Measurements from ENCODE around the gene RIPOR3.
"Not testable (repeated sequence)": the region's sequence is repeated elsewhere in the genome, so short reads cannot be mapped to it uniquely, and the experiment has no call there.

Gene RIPOR3

GRCh38 chr20:50601511-50602431 is 89.6 kb downstream of the RIPOR3 start:
- Histone ChIP-seq H3K4me3 (ENCODE audit: low read length) (no peak overlapping the region), H3K27me3 (ENCODE audit: insufficient read depth, low read length) (no peaks in the 10 kb centered on the region), H3K9ac (ENCODE audit: low read depth, low read length) (no peak overlapping the region), H3K4me1 (ENCODE audit: insufficient read depth, low read length) (no peaks in the 10 kb centered on the region), H3K27ac (ENCODE audit: low read length) (no peak overlapping the region), H3K9me3 (ENCODE audit: insufficient read depth, low read depth, low read length) (no peaks in the 10 kb centered on the region), H3K36me3 (ENCODE audit: insufficient read depth, low read depth, low read length) (no peaks in the 10 kb centered on the region)

GRCh38 chr20:50600281-50600895 is 91.0 kb downstream of the RIPOR3 start:
- Histone ChIP-seq H3K4me3 (ENCODE audit: low read length) (no peak overlapping the region), H3K36me3 (ENCODE audit: insufficient read depth, low read depth, low read length) (no peaks in the 10 kb centered on the region), H3K4me1 (ENCODE audit: insufficient read depth, low read length) (peaks cover 9% of the 10 kb centered on the region; the same call in 1 of the 2 replicates), H3K27me3 (ENCODE audit: insufficient read depth, low read length) (no peaks in the 10 kb centered on the region), H3K27ac (ENCODE audit: low read length) (no peak overlapping the region), H3K9ac (ENCODE audit: low read depth, low read length) (no peak overlapping the region), H3K9me3 (ENCODE audit: insufficient read depth, low read depth, low read length) (no peaks in the 10 kb centered on the region)

GRCh38 chr20:50598768-50599167 is 92.6 kb downstream of the RIPOR3 start:
- H3K27me3 ChIP-seq (ENCODE audit: insufficient read depth, low read length); H3K36me3 ChIP-seq (ENCODE audit: insufficient read depth, low read depth, low read length); H3K9ac ChIP-seq (ENCODE audit: low read depth, low read length); H3K9me3 ChIP-seq (ENCODE audit: insufficient read depth, low read depth, low read length); H3K4me1 ChIP-seq (ENCODE audit: insufficient read depth, low read length); H3K4me3 ChIP-seq (ENCODE audit: low read length); H3K27ac ChIP-seq (ENCODE audit: low read length): not testable (repeated sequence)

- H3K9ac ChIP-seq (ENCODE audit: low read depth, low read length) = no peak overlapping the region
- no peak overlapping the region for H3K27ac ChIP-seq (ENCODE audit: low read length)
- H3K4me3 ChIP-seq (ENCODE audit: low read length) = no peak overlapping the region
- H3K9me3 ChIP-seq (ENCODE audit: insufficient read depth, low read depth, low read length) = no peaks in the 10 kb centered on the region
- no peaks in the 10 kb centered on the region for H3K36me3 ChIP-seq (ENCODE audit: insufficient read depth, low read depth, low read length)
- peaks cover 9% of the 10 kb centered on the region; the same call in 1 of the 2 replicates for H3K4me1 ChIP-seq (ENCODE audit: insufficient read depth, low read length)
- no peaks in the 10 kb centered on the region for H3K27me3 ChIP-seq (ENCODE audit: insufficient read depth, low read length)
Observed at GRCh38 chr20:50598074-50598473, 93.3 kb downstream of the RIPOR3 start.

- H3K27ac ChIP-seq (ENCODE audit: low read length) = no peak overlapping the region
- H3K9ac ChIP-seq (ENCODE audit: low read depth, low read length) = no peak overlapping the region
- H3K4me3 ChIP-seq (ENCODE audit: low read length) = no peak overlapping the region
- H3K4me1 ChIP-seq (ENCODE audit: insufficient read depth, low read length) = peaks cover 9% of the 10 kb centered on the region; the same call in 1 of the 2 replicates
- H3K36me3 ChIP-seq (ENCODE audit: insufficient read depth, low read depth, low read length) = no peaks in the 10 kb centered on the region
- no peaks in the 10 kb centered on the region for H3K9me3 ChIP-seq (ENCODE audit: insufficient read depth, low read depth, low read length)
- no peaks in the 10 kb centered on the region for H3K27me3 ChIP-seq (ENCODE audit: insufficient read depth, low read length)
Observed at GRCh38 chr20:50597406-50597969, 93.9 kb downstream of the RIPOR3 start.

GRCh38 chr20:50596694-50597021 is 94.7 kb downstream of the RIPOR3 start:
- H3K9me3 ChIP-seq (ENCODE audit: insufficient read depth, low read depth, low read length) = no peaks in the 10 kb centered on the region
- no peaks in the 10 kb centered on the region for H3K36me3 ChIP-seq (ENCODE audit: insufficient read depth, low read depth, low read length)
- no peak overlapping the region for H3K9ac ChIP-seq (ENCODE audit: low read depth, low read length)
- no peak overlapping the region for H3K4me3 ChIP-seq (ENCODE audit: low read length)
- no peaks in the 10 kb centered on the region for H3K27me3 ChIP-seq (ENCODE audit: insufficient read depth, low read length)
- H3K4me1 ChIP-seq (ENCODE audit: insufficient read depth, low read length) = peaks cover 9% of the 10 kb centered on the region; the same call in 1 of the 2 replicates
- H3K27ac ChIP-seq (ENCODE audit: low read length) = no peak overlapping the region

- H3K9me3 ChIP-seq (ENCODE audit: insufficient read depth, low read depth, low read length) = no peaks in the 10 kb centered on the region
Observed at GRCh38 chr20:50595988-50596693, 95.2 kb downstream of the RIPOR3 start.

GRCh38 chr20:50595433-50595895 is 95.9 kb downstream of the RIPOR3 start:
- H3K9me3 ChIP-seq (ENCODE audit: insufficient read depth, low read depth, low read length) = no peaks in the 10 kb centered on the region
- H3K36me3 ChIP-seq (ENCODE audit: insufficient read depth, low read depth, low read length) = no peaks in the 10 kb centered on the region
- no peaks in the 10 kb centered on the region for H3K27me3 ChIP-seq (ENCODE audit: insufficient read depth, low read length)
- peaks cover 9% of the 10 kb centered on the region; the same call in 1 of the 2 replicates for H3K4me1 ChIP-seq (ENCODE audit: insufficient read depth, low read length)
- no peak overlapping the region for H3K4me3 ChIP-seq (ENCODE audit: low read length)
- no peak overlapping the region for H3K27ac ChIP-seq (ENCODE audit: low read length)
- H3K9ac ChIP-seq (ENCODE audit: low read depth, low read length) = no peak overlapping the region

More at GRCh38 chr20:50595988-50596693, 95.2 kb downstream of the RIPOR3 start:
- Histone ChIP-seq H3K9ac (ENCODE audit: low read depth, low read length) (no peak overlapping the region), H3K36me3 (ENCODE audit: insufficient read depth, low read depth, low read length) (no peaks in the 10 kb centered on the region), H3K4me3 (ENCODE audit: low read length) (no peak overlapping the region), H3K4me1 (ENCODE audit: insufficient read depth, low read length) (peaks cover 9% of the 10 kb centered on the region; the same call in 1 of the 2 replicates), H3K27ac (ENCODE audit: low read length) (no peak overlapping the region), H3K27me3 (ENCODE audit: insufficient read depth, low read length) (no peaks in the 10 kb centered on the region)

- H3K36me3 ChIP-seq (ENCODE audit: insufficient read depth, low read depth, low read length) = no peaks in the 10 kb centered on the region
- peaks cover 9% of the 10 kb centered on the region; the same call in 1 of the 2 replicates for H3K4me1 ChIP-seq (ENCODE audit: insufficient read depth, low read length)
- no peaks in the 10 kb centered on the region for H3K9me3 ChIP-seq (ENCODE audit: insufficient read depth, low read depth, low read length)
- no peaks in the 10 kb centered on the region for H3K27me3 ChIP-seq (ENCODE audit: insufficient read depth, low read length)
- H3K9ac ChIP-seq (ENCODE audit: low read depth, low read length) = no peak overlapping the region
- H3K27ac ChIP-seq (ENCODE audit: low read length) = no peak overlapping the region
- no peak overlapping the region for H3K4me3 ChIP-seq (ENCODE audit: low read length)
Observed at GRCh38 chr20:50594591-50595432, 96.5 kb downstream of the RIPOR3 start.

GRCh38 chr20:50594231-50594590 is 97.1 kb downstream of the RIPOR3 start:
- Histone ChIP-seq H3K9ac (ENCODE audit: low read depth, low read length) (no peak overlapping the region), H3K27ac (ENCODE audit: low read length) (no peak overlapping the region)

GRCh38 chr20:50593005-50593335 is 98.4 kb downstream of the RIPOR3 start:
- no peak overlapping the region for H3K27ac ChIP-seq (ENCODE audit: low read length)
- peaks cover 9% of the 10 kb centered on the region; the same call in 1 of the 2 replicates for H3K4me1 ChIP-seq (ENCODE audit: insufficient read depth, low read length)
- no peaks in the 10 kb centered on the region for H3K27me3 ChIP-seq (ENCODE audit: insufficient read depth, low read length)
- H3K36me3 ChIP-seq (ENCODE audit: insufficient read depth, low read depth, low read length) = 0 out of 2 replicates have a peak, but pooled peaks cover 4% of the 10 kb centered on the region
- H3K4me3 ChIP-seq (ENCODE audit: low read length) = no peak overlapping the region
- no peak overlapping the region for H3K9ac ChIP-seq (ENCODE audit: low read depth, low read length)
- no peaks in the 10 kb centered on the region for H3K9me3 ChIP-seq (ENCODE audit: insufficient read depth, low read depth, low read length)

More at GRCh38 chr20:50594231-50594590, 97.1 kb downstream of the RIPOR3 start:
- H3K4me3 ChIP-seq (ENCODE audit: low read length) = no peak overlapping the region
- no peaks in the 10 kb centered on the region for H3K27me3 ChIP-seq (ENCODE audit: insufficient read depth, low read length)
- H3K4me1 ChIP-seq (ENCODE audit: insufficient read depth, low read length) = peaks cover 9% of the 10 kb centered on the region; the same call in 1 of the 2 replicates
- H3K9me3 ChIP-seq (ENCODE audit: insufficient read depth, low read depth, low read length) = no peaks in the 10 kb centered on the region
- H3K36me3 ChIP-seq (ENCODE audit: insufficient read depth, low read depth, low read length) = 0 out of 2 replicates have a peak, but pooled peaks cover 4% of the 10 kb centered on the region
